ENCODE results near the gene CRIP1.

Gene CRIP1

GRCh38 chr14:105486163-105486973 lies at the start of gene CRIP1:
Gene CRIP1 (plus strand): TSS chr14:105486886. CDS start chr14:105487260, 374 bp downstream.
- FAIRE-seq (no peak), DNase-seq (ENCODE audit: insufficient read length, low spot score) (no peak)

GRCh38 chr14:105436891-105437722 lies 49.6 kb upstream of the CRIP1 start:
- no peak for FAIRE-seq
- DNase-seq (ENCODE audit: insufficient read length, low spot score): no peak

GRCh38 chr14:105437723-105438500 lies 48.8 kb upstream of the CRIP1 start:
- no peak for DNase-seq (ENCODE audit: insufficient read length, low spot score)
- FAIRE-seq: no peak

DNA sequence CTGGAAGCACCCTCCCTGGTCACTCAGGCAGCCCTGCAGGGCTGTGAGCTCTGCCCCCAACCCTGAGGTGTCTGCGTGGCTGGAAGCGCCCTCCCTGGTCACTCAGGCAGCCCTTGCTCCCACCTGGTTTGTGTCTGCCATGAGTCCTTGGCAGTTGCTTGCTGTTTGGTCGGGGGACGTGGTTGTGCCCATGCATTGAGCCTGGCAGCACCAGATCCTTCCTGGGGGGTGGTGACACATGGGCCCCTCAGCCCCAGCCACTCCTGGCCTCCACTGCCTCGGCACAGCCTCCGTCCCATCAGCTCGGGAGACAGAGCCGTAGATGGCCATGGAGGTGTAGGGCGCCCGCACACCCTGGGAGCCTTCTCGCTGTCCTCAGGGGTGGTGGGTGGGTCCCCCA lies 47.5 kb upstream of the CRIP1 start:
- FAIRE-seq (no peak), DNase-seq (ENCODE audit: insufficient read length, low spot score) (no peak)

DNA sequence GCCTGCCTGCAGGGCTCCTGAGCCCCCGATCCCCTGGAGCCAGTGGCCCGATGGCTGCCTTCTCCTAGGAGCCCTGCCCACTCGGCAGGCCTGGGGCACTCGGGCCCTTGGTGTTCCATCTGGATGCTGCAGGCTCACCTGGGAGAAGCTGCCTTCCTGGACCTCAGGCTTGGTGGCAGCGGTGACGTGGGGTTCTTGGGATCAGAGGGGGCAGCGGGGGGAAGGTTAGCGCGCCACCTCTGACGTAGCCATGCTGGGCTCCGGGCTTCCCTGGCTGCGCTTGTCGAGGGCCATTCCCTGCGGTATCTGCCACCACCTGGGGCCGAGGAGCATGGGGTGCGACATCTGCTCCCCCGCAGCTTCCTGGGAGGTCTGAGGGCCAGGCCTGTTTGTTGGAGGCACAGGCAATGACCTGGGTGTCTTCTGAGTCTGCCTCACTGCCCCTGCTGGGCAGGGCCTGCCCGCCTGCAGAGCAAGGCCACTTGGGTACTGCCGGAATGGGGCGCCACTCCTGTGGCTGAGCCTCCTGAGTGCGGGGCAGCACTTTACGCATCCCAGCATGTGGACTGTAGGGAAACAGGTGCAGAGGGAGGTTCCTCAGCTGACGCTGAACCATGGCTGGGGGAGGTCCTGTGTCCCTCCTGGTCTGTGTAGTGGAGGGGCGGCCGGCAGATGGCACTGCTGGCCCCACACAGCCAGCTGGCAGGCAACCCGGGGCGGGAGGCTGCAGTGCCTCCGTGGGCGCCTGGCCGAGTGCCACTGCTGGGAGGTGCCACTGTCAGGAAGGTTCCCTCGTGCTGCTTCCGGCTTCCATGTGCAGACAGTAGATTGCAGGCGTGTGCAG lies 46.8 kb upstream of the CRIP1 start:
- FAIRE-seq (no peak), DNase-seq (ENCODE audit: insufficient read length, low spot score) (no peak)

DNA sequence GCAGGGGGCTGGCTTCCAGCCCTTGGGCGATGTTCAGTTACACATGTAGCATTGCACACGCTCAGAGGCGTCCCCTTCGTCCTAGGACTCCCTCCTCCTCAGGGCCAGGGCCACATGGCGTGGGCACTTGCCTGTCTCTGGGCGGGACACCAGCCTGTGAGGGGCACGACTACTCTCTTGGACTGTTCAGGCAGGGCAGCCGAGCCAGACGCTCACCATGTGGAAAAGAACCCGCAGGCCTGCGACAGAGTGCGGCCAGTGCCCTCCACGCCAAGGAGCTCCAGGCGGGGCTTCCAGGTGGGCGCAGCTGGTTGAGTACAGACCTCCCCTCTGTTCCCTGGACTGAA lies 46.2 kb upstream of the CRIP1 start:
- no peak for DNase-seq (ENCODE audit: insufficient read length, low spot score)
- no peak for FAIRE-seq

- DNase-seq (ENCODE audit: insufficient read length, low spot score) (no peak), FAIRE-seq (no peak)
Measured at GRCh38 chr14:105440992-105441391, 45.7 kb upstream of the CRIP1 start.

- FAIRE-seq: no peak
- no peak for DNase-seq (ENCODE audit: insufficient read length, low spot score)
Measured at GRCh38 chr14:105442125-105442524, 44.6 kb upstream of the CRIP1 start.

- DNase-seq (ENCODE audit: insufficient read length, low spot score): no peak
- FAIRE-seq: no peak
Measured at GRCh38 chr14:105442834-105443233, 43.9 kb upstream of the CRIP1 start.

GRCh38 chr14:105444859-105445258 lies 41.8 kb upstream of the CRIP1 start:
- FAIRE-seq (no peak), DNase-seq (ENCODE audit: insufficient read length, low spot score) (no peak)

GRCh38 chr14:105445290-105445689 lies 41.4 kb upstream of the CRIP1 start:
- DNase-seq (ENCODE audit: insufficient read length, low spot score) (no peak), FAIRE-seq (no peak)

DNA sequence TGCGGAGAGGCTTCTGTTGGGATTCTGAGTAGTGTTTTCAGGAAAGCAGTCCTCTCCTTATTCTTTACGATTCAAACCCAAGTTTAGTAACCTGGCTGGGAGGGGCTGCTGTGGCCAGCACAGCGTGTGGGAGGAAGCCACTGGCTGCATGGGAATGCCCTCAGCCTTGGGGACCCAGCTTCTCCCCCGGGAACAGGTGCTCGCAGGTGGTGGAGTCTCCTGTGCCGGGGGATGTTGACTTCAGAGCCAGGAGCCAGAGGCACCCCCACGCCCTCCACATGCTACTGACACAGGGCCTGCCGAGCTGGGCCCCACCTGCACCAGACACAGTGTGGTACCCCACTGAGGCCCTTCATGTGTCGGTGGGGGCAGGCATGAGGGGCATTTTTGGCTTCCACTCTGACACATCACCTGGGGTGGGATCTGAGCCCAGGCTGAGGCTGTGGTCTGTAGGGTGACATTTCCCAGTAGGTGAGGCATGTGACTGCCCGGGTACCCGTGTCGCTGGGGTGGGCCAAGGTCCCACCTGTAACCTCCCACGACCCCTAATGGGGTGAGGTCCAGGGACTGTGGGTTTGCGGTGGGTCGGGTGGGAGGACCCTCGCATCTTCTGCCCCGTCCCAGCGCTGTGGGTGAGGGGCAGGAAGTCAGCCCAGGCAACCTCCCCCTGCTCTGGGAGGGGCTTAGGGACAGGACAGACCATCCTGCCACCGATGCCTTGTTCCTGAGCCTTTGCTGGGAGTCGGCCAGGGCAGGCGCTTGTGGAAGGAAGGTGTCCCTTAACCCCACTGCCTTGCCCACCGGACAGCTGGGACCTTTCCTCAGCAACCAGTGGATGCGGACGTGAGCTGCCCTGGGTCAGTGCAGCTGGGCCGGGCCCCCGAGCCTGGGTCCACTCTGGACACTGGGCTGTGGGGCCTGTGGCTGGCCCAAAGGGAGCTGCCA lies 40.5 kb upstream of the CRIP1 start:
- no peak for FAIRE-seq

DNA sequence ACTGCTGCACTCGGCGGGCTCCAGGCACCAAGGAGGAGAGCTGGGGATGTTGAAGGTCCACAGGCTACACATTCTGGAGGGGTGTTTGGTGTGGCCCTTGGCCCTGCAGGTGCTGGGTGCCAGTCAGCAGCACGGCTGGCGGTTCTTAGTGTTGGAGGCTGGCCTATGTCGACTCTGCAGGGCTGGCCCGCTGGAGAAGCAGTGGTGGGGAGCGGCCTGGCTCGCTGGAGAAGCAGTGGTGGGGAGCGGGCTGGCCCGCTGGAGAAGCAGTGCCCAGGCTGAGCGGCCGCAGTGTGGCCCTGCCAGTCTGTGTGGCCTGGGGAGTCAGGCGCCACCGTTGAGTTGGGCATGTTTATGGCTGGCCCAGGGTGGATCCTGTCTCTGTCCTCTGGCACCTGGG lies 39.7 kb upstream of the CRIP1 start:
- DNase-seq (ENCODE audit: insufficient read length, low spot score) (no peak), FAIRE-seq (no peak)

More for the DNA sequence above, 40.5 kb upstream of the CRIP1 start:
- no peak for DNase-seq (ENCODE audit: insufficient read length, low spot score)

GRCh38 chr14:105447651-105448640 lies 38.7 kb upstream of the CRIP1 start:
- DNase-seq (ENCODE audit: insufficient read length, low spot score) (no peak), FAIRE-seq (no peak)

DNA sequence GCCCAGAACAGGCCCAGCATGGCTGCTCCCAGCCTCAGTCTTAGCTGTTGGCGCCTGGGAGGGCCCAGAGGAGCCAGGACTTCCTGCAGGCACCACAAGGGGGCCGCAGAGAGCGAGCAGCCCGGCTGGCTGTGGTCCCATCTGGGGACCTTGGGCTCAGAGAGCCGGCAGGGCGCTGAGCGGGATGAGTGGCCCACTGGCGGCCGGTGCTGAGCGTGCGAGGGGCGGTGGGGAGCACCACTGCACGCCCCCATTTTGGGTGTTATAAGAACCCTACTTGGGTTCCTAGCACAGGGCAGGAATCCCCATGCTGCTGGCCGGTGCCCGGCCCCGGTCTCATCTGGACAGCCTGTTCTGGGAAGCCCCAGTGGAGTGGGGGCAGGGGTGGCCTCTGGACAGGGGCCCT lies 38.0 kb upstream of the CRIP1 start:
- FAIRE-seq (no peak), DNase-seq (ENCODE audit: insufficient read length, low spot score) (peak; percentile 95)

GRCh38 chr14:105449276-105450122 lies 37.2 kb upstream of the CRIP1 start:
- no peak for DNase-seq (ENCODE audit: insufficient read length, low spot score)
- no peak for FAIRE-seq

DNA sequence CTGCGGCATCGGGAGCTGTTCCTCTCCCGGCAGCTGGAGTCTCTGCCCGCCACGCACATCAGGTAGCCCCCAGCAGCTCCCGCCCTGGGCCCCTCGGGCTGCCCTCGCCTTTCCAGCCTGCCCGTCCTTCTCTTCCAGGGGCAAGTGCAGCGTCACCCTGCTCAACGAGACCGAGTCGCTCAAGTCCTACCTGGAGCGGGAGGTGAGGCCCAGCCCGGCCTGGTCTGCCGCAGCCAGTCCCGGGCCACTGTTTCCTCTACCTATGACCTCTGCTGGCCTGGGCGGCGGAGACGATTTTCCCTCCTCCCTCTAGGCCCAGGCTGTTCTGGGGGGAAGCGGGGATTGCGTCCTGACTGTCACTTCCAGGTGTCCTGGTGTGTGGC lies 36.6 kb upstream of the CRIP1 start:
- FAIRE-seq (no peak), DNase-seq (ENCODE audit: insufficient read length, low spot score) (no peak)
